ENCODE measurements around the gene MRPS18A. TPM values are rescaled to one million over a fixed set of nuclear protein-coding genes. Genes with fewer than 3 reads are reported as not detected.

The MRPS18A gene
- total RNA-seq, 5 donors from 2014 or later (not counting 1 experiment from before 2014, with no cell fraction given) = 22.9 to 34.9 (median 30.6) TPM

GRCh38 chr6:43648248-43648647 lies 39.3 kb downstream of the MRPS18A start:
- no peak for DNase-seq
- no peak for ATAC-seq (replicated peaks in 1 of 4)
- H3K27me3 ChIP-seq (replicated peaks in 1 of 2; ENCODE audit: control insufficient read depth in 2 of 2, extremely low read depth in 1 of 2, insufficient read depth in 2 of 2, low read length in 1 of 2) = peaks cover 0 to 5% of the 10 kb centered on the region in 2 experiments
- CTCF ChIA-PET = interaction anchor here in 1 of 2 donors (0.7 kb wide), 1 partner anchor 385 kb away, joined by 3 read pairs; no protein-coding TSS in a partner anchor
- WGBS (ENCODE audit: insufficient coverage) = 90% methylated on average over 2 of the region's 2 CpGs
- H3K4me1 ChIP-seq (ENCODE audit: control insufficient read depth in 1 of 2, extremely low read depth in 1 of 2, insufficient read depth in 2 of 2, low read length in 2 of 2) = peaks cover 0 to 12% of the 10 kb centered on the region in 2 experiments
- H3K9me3 ChIP-seq = no peaks in the 10 kb centered on the region
- no peak overlapping the region for H3K27ac ChIP-seq (ENCODE audit: low read length)
- Mint-ChIP-seq H3K27ac (no peak overlapping the region), H3K4me3 (no peak overlapping the region), H3K27me3 (no peaks in the 10 kb centered on the region), H3K4me1 (peaks cover 9 to 11% (median 10%) of the 10 kb centered on the region in 3 donors), H3K9me3 (no peaks in the 10 kb centered on the region), H3K36me3 (peaks cover 3% of the 10 kb centered on the region)
- no peak overlapping the region for H3K4me3 ChIP-seq (ENCODE audit: control insufficient read depth in 1 of 2, extremely low read depth in 1 of 2, low read length in 1 of 2)
- H3K36me3 ChIP-seq (ENCODE audit: control insufficient read depth in 2 of 2, extremely low read depth in 1 of 2, insufficient read depth in 1 of 2, low read length in 1 of 2) = peaks cover 0 to 8% of the 10 kb centered on the region in 2 donors
- POLR2A ChIA-PET = no interaction called here

- Histone ChIP-seq H3K9me3 (no peaks in the 10 kb centered on the region), H3K4me3 (ENCODE audit: control insufficient read depth in 1 of 2, extremely low read depth in 1 of 2, low read length in 1 of 2) (no peak overlapping the region), H3K27me3 (replicated peaks in 1 of 2; ENCODE audit: control insufficient read depth in 2 of 2, extremely low read depth in 1 of 2, insufficient read depth in 2 of 2, low read length in 1 of 2) (peaks cover 0 to 5% of the 10 kb centered on the region in 2 experiments), H3K4me1 (ENCODE audit: control insufficient read depth in 1 of 2, extremely low read depth in 1 of 2, insufficient read depth in 2 of 2, low read length in 2 of 2) (peaks cover 0 to 12% of the 10 kb centered on the region in 2 experiments), H3K36me3 (ENCODE audit: control insufficient read depth in 2 of 2, extremely low read depth in 1 of 2, insufficient read depth in 1 of 2, low read length in 1 of 2) (peaks cover 1 to 8% of the 10 kb centered on the region in 2 donors), H3K27ac (ENCODE audit: low read length) (no peak overlapping the region)
- H3K9me3 Mint-ChIP-seq = no peaks in the 10 kb centered on the region
- no peak for DNase-seq
- H3K36me3 Mint-ChIP-seq = peaks cover 9% of the 10 kb centered on the region
- ATAC-seq (replicated peaks in 1 of 4) = no peak
- no peak overlapping the region for H3K27ac Mint-ChIP-seq
- CTCF ChIA-PET = interaction anchor here in 1 of 2 donors (0.7 kb wide), 1 partner anchor 384 kb away, joined by 3 read pairs; no protein-coding TSS in a partner anchor
- H3K4me3 Mint-ChIP-seq = no peak overlapping the region
- no CpG with 5 or more reads among the region's 3 CpGs for WGBS (ENCODE audit: insufficient coverage)
- H3K27me3 Mint-ChIP-seq = no peaks in the 10 kb centered on the region
- POLR2A ChIA-PET = no interaction called here
- H3K4me1 Mint-ChIP-seq = peaks cover 10 to 14% (median 13%) of the 10 kb centered on the region in 3 donors
These were observed 40.0 kb downstream of the MRPS18A start for GRCh38 chr6:43647613-43648012.

- Mint-ChIP-seq H3K4me1 (peaks cover 15 to 19% (median 18%) of the 10 kb centered on the region in 3 donors), H3K36me3 (peaks cover 17% of the 10 kb centered on the region), H3K27me3 (no peaks in the 10 kb centered on the region), H3K27ac (peak overlapping the region in 1 of 2 donors; percentile 64), H3K9me3 (no peaks in the 10 kb centered on the region), H3K4me3 (peak overlapping the region; percentile 78)
- H3K36me3 ChIP-seq (ENCODE audit: control insufficient read depth in 2 of 2, extremely low read depth in 1 of 2, insufficient read depth in 1 of 2, low read length in 1 of 2) = peaks cover 8 to 15% of the 10 kb centered on the region in 2 donors
- ChIA-PET POLR2A (interaction anchor here in 1 of 2 donors (0.8 kb wide), 1 partner anchor 1082 kb away, joined by 3 read pairs; the partner anchor contains the start of gene UBR2), CTCF (interaction anchor here in 1 of 2 donors (0.6 to 1.0 kb wide), 3 partner anchors 21 to 110 kb away, joined by 3 to 5 read pairs (median 4); no protein-coding TSS in a partner anchor)
- peak overlapping the region in 1 of 2 donors; percentile 42 for H3K4me3 ChIP-seq (ENCODE audit: control insufficient read depth in 1 of 2, extremely low read depth in 1 of 2, low read length in 1 of 2)
- peak in 1 of 4 experiments; percentile 13 for ATAC-seq (replicated peaks in 1 of 4)
- H3K9me3 ChIP-seq = no peaks in the 10 kb centered on the region
- H3K27me3 ChIP-seq (replicated peaks in 1 of 2; ENCODE audit: control insufficient read depth in 2 of 2, extremely low read depth in 1 of 2, insufficient read depth in 2 of 2, low read length in 1 of 2) = peaks cover 0 to 5% of the 10 kb centered on the region in 2 experiments
- 18% methylated on average over 4 of the region's 9 CpGs for WGBS (ENCODE audit: insufficient coverage)
- peaks cover 0 to 12% of the 10 kb centered on the region in 2 experiments for H3K4me1 ChIP-seq (ENCODE audit: control insufficient read depth in 1 of 2, extremely low read depth in 1 of 2, insufficient read depth in 2 of 2, low read length in 2 of 2)
- H3K27ac ChIP-seq (ENCODE audit: low read length) = no peak overlapping the region
- no peak for DNase-seq
These were observed 42.0 kb downstream of the MRPS18A start for GRCh38 chr6:43645613-43645964.

- peaks cover 22% of the 10 kb centered on the region for H3K36me3 Mint-ChIP-seq
- H3K27ac ChIP-seq (ENCODE audit: low read length) = peak within 1 kb of the TSS; percentile 23
- DNase-seq = peak in 34 of 35 experiments; percentile 16 to 68 (median 52)
- no peaks in the 10 kb centered on the region for H3K9me3 Mint-ChIP-seq
- peaks cover 0 to 5% of the 10 kb centered on the region in 2 experiments for H3K27me3 ChIP-seq (replicated peaks in 1 of 2; ENCODE audit: control insufficient read depth in 2 of 2, extremely low read depth in 1 of 2, insufficient read depth in 2 of 2, low read length in 1 of 2)
- H3K4me3 ChIP-seq (ENCODE audit: control insufficient read depth in 1 of 2, extremely low read depth in 1 of 2, low read length in 1 of 2) = peak within 1 kb of the TSS in 1 of 2 donors; percentile 42
- ATAC-seq (replicated peaks in 1 of 4) = peak; percentile 76 to 87 (median 81)
- 26% methylated on average over 47 of the region's 52 CpGs for WGBS (ENCODE audit: insufficient coverage)
- H3K27me3 Mint-ChIP-seq = no peaks in the 10 kb centered on the region
- H3K36me3 ChIP-seq (ENCODE audit: control insufficient read depth in 2 of 2, extremely low read depth in 1 of 2, insufficient read depth in 1 of 2, low read length in 1 of 2) = peaks cover 6 to 20% of the 10 kb centered on the region in 2 donors
- POLR2A ChIA-PET = interaction anchor here in 1 of 2 donors (0.8 kb wide), 1 partner anchor 1081 kb away, joined by 3 read pairs; the partner anchor contains the start of gene UBR2
- H3K4me3 Mint-ChIP-seq = peak within 1 kb of the TSS; percentile 78
- CTCF ChIA-PET = interaction anchor here in 1 of 2 donors (0.6 to 1.0 kb wide), 2 partner anchors 21 to 39 kb away, joined by 3 to 4 read pairs; no protein-coding TSS in a partner anchor
- H3K4me1 ChIP-seq (ENCODE audit: control insufficient read depth in 1 of 2, extremely low read depth in 1 of 2, insufficient read depth in 2 of 2, low read length in 2 of 2) = peaks cover 0 to 14% of the 10 kb centered on the region in 2 experiments
- H3K27ac Mint-ChIP-seq = peak within 1 kb of the TSS; percentile 62 to 64
- H3K4me1 Mint-ChIP-seq = peaks cover 20 to 24% (median 22%) of the 10 kb centered on the region in 3 donors
- H3K9me3 ChIP-seq = no peaks in the 10 kb centered on the region
These were observed 42.5 kb downstream of the MRPS18A start, which contains the start of gene RSPH9 for GRCh38 chr6:43644940-43645612. TSS of gene RSPH9 (plus strand) at chr6:43645036. CDS start at chr6:43645099, 63 bp downstream.

GRCh38 chr6:43639984-43640800 lies 47.4 kb downstream of the MRPS18A start:
- no peak for ATAC-seq (replicated peaks in 1 of 4)
- H3K4me1 Mint-ChIP-seq = peaks cover 48 to 66% (median 60%) of the 10 kb centered on the region in 3 donors

More at GRCh38 chr6:43639984-43640800, 47.4 kb downstream of the MRPS18A start:
- Mint-ChIP-seq H3K36me3 (peaks cover 40% of the 10 kb centered on the region), H3K9me3 (no peaks in the 10 kb centered on the region), H3K27me3 (no peaks in the 10 kb centered on the region), H3K27ac (no peak overlapping the region), H3K4me3 (peak overlapping the region in 1 of 3 donors; percentile 3)
- Histone ChIP-seq H3K27ac (ENCODE audit: low read length) (no peak overlapping the region), H3K4me3 (ENCODE audit: control insufficient read depth in 1 of 2, extremely low read depth in 1 of 2, low read length in 1 of 2) (no peak overlapping the region), H3K27me3 (replicated peaks in 1 of 2; ENCODE audit: control insufficient read depth in 2 of 2, extremely low read depth in 1 of 2, insufficient read depth in 2 of 2, low read length in 1 of 2) (peaks cover 0 to 2% of the 10 kb centered on the region in 2 experiments), H3K9me3 (no peaks in the 10 kb centered on the region), H3K4me1 (ENCODE audit: control insufficient read depth in 1 of 2, extremely low read depth in 1 of 2, insufficient read depth in 2 of 2, low read length in 2 of 2) (peaks cover 13 to 42% of the 10 kb centered on the region in 2 experiments), H3K36me3 (ENCODE audit: control insufficient read depth in 2 of 2, extremely low read depth in 1 of 2, insufficient read depth in 1 of 2, low read length in 1 of 2) (peaks cover 11 to 37% of the 10 kb centered on the region in 2 donors)
- ChIA-PET CTCF (no interaction called here), POLR2A (no interaction called here)
- DNase-seq = no peak
- WGBS (ENCODE audit: insufficient coverage) = 95% methylated on average over 20 of the region's 21 CpGs
